HG03469 (cell line): Measurements from ENCODE around the gene WDR64.
A peak's percentile ranks its signal among the peaks of the same experiment; 100 is the strongest.

Experiments
- ATAC-seq: cut with Tn5 transposase; IDR thresholded peaks from one replicate; pipeline ENCODE4 v1.9.1; 2021; ENCODE audit warnings: mild to moderate bottlenecking, moderate library complexity, moderate number of reproducible peaks; ENCODE audit not compliant: unreplicated experiment

Gene WDR64

GRCh38 chr1:241829468-241829867 lies 177.4 kb downstream of the WDR64 start:
- ATAC-seq = no peak

- no peak for ATAC-seq
These were observed 182.8 kb downstream of the WDR64 start for GRCh38 chr1:241834733-241835377.

GRCh38 chr1:241836941-241837340 lies 184.9 kb downstream of the WDR64 start:
- ATAC-seq = no peak

- no peak for ATAC-seq
These were observed 185.3 kb downstream of the WDR64 start for GRCh38 chr1:241837416-241837815.

GRCh38 chr1:241837901-241838300 lies 185.8 kb downstream of the WDR64 start:
- no peak for ATAC-seq

- ATAC-seq = no peak
These were observed 186.8 kb downstream of the WDR64 start for GRCh38 chr1:241838897-241839296.

GRCh38 chr1:241839369-241839979 lies 187.4 kb downstream of the WDR64 start:
- ATAC-seq = peak; percentile 59

GRCh38 chr1:241840164-241840563 lies 188.1 kb downstream of the WDR64 start:
- ATAC-seq = no peak

- no peak for ATAC-seq
These were observed 189.6 kb downstream of the WDR64 start for GRCh38 chr1:241841691-241842090.

GRCh38 chr1:241842565-241842964 lies 190.5 kb downstream of the WDR64 start:
- no peak for ATAC-seq

GRCh38 chr1:241844593-241844992 lies 192.5 kb downstream of the WDR64 start:
- ATAC-seq = no peak

- ATAC-seq = no peak
These were observed 194.3 kb downstream of the WDR64 start for GRCh38 chr1:241846375-241846774.

- no peak for ATAC-seq
These were observed 194.9 kb downstream of the WDR64 start for GRCh38 chr1:241846862-241847539.

GRCh38 chr1:241847540-241847795 lies 195.4 kb downstream of the WDR64 start:
- no peak for ATAC-seq

- peak; percentile 93 for ATAC-seq
These were observed 196.0 kb downstream of the WDR64 start, which contains the start of gene EXO1 for GRCh38 chr1:241847796-241848685. TSS of gene EXO1 (plus strand) at chr1:241848204. CDS start at chr1:241850426, 2,222 bp downstream.

- ATAC-seq = no peak
These were observed 196.7 kb downstream of the WDR64 start for GRCh38 chr1:241848686-241849344.

- ATAC-seq = no peak
These were observed 197.2 kb downstream of the WDR64 start for GRCh38 chr1:241849345-241849695.
